ENCODE data around the gene ATP5F1C.
A peak's percentile ranks its signal among the peaks of the same experiment; 100 is the strongest.
"Not testable (repeated sequence)": the region's sequence is repeated elsewhere in the genome, so short reads cannot be mapped to it uniquely, and the experiment has no call there.

ATP5F1C gene

DNA sequence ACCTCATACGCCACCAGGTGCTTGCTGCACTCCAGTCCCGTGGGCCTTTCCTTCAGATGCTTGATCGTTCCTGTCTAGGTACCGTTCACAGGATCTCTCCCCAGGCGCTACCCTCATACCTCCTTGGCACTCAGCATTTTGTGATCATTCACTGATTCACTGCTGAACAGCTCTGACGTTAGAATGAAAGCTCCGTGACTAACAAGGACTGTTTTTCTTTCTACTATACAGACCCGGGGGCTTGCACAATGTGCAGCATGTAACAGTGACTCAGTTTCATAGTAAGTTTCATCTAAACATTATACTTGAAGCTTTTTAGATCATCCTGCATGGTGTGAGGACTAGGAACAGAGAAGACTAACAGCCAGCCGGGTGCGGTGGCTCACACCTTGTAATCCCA, 20.8 kb upstream of the ATP5F1C start:
- Histone ChIP-seq H3K9me3 (ENCODE audit: control insufficient read depth, low read length) (no peaks in the 10 kb centered on the region), H3K4me1 (ENCODE audit: control insufficient read depth, insufficient read depth, low read length, poor library complexity, severe bottlenecking) (no peaks in the 10 kb centered on the region), H3K36me3 (ENCODE audit: control insufficient read depth, insufficient read depth, low read length) (peaks cover 81% of the 10 kb centered on the region), H3K27ac (ENCODE audit: low read depth, low read length, severe bottlenecking) (no peak overlapping the region), H3K4me3 (ENCODE audit: extremely low read depth, insufficient read depth, low read length, poor library complexity, severe bottlenecking) (no peak overlapping the region)
- 94 to 96% methylated on average over 9 to 10 of the region's 10 CpGs for WGBS, 2 experiments (ENCODE audit: insufficient coverage in 2 of 2)

DNA sequence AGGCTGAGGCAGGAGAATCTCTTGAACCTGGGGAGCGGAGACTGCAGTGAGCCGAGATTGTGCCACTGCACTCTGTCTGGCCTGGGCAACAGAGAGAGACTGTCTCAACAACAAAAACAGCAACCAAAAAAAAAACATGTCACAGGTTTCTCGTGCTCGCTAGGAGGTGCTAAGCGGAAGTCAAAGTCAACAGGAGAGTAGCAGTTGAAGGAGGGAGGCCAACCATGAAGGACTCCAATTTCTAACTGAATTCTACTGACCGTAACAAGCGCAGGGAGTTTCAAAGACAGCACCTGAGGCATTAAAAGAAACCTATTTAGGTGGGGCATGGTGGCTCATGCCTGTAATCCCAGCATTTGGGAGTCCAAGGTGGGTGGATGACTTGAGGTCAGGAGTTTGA, 19.6 kb upstream of the ATP5F1C start:
- Histone ChIP-seq H3K4me1 (ENCODE audit: control insufficient read depth, insufficient read depth, low read length, poor library complexity, severe bottlenecking) (no peaks in the 10 kb centered on the region), H3K27ac (ENCODE audit: low read depth, low read length, severe bottlenecking) (no peak overlapping the region), H3K9me3 (ENCODE audit: control insufficient read depth, low read length) (no peaks in the 10 kb centered on the region), H3K4me3 (ENCODE audit: extremely low read depth, insufficient read depth, low read length, poor library complexity, severe bottlenecking) (no peak overlapping the region), H3K36me3 (ENCODE audit: control insufficient read depth, insufficient read depth, low read length) (peaks cover 80% of the 10 kb centered on the region)
- 97 to 98% methylated on average over 6 to 7 of the region's 7 CpGs for WGBS, 2 experiments (ENCODE audit: insufficient coverage in 2 of 2)

DNA sequence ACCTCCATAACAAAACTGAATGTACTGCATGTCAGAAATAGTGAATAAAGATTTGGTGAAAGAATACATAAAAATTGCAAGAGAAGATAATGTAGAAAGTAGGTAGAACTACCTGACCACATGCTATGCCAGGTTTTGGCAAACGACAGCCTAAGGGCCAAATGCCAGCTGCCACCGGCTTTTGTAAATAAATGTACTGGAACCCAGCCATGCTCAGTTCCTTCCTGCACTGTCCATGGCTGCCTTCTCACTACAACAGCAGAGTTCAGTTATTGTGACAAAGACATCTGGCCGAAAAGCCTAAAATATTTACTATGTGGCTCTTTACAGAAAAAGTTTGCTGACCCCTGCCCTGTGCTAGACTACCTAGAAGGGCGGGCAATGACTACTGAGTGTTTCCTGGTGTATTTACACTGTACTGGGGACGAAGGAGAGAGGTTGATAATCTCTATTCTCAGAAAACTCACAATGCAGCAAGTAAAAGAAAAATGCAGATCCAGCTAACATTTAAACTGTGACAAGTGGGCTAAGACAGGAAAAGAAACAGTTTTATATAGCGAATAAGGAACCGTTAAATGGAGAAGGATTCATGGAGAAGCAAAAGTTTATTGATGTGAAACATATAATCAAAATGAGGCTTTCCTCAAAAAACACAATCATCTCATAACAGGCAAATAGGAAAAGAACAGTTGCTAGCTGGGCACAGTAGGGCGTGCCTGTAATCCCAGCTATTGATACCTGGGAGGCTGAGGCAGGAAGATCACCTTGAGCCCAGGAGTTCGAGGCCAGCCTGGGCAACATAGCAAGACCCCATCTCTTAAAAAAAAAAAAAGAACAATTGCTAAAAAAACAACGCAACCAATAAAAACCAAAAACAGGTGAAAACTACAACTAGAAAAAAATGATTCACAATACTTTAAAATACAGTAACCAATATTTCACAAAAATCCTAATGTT, 13.9 kb upstream of the ATP5F1C start:
- no peak overlapping the region for H3K27ac ChIP-seq (ENCODE audit: low read depth, low read length, severe bottlenecking)
- H3K4me3 ChIP-seq (ENCODE audit: extremely low read depth, insufficient read depth, low read length, poor library complexity, severe bottlenecking): no peak overlapping the region
- WGBS, 2 experiments (ENCODE audit: insufficient coverage in 2 of 2): 98% methylated on average over 5 to 6 of the region's 10 CpGs
- peaks cover 86% of the 10 kb centered on the region for H3K36me3 ChIP-seq (ENCODE audit: control insufficient read depth, insufficient read depth, low read length)
- no peaks in the 10 kb centered on the region for H3K9me3 ChIP-seq (ENCODE audit: control insufficient read depth, low read length)
- H3K4me1 ChIP-seq (ENCODE audit: control insufficient read depth, insufficient read depth, low read length, poor library complexity, severe bottlenecking): no peaks in the 10 kb centered on the region

DNA sequence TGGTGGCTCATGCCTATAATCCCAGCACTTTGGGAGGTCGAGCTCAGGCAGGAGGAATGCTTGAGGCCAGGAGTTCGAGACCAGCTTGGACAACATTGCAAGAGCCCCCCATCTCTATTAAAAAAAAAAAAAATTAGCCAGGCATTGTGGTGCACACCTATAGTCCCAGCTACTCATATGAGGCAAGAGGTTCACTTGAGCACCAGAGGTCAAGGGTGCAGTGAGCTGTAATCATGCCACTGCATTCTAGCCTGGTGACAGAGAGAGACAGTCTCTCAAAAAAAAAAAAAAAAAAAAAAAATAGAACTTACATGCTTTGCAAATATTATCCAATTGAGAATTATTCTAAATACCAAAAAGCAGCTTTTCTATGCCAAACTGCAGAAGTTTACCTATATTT, 11.2 kb upstream of the ATP5F1C start:
- peaks cover 89% of the 10 kb centered on the region for H3K36me3 ChIP-seq (ENCODE audit: control insufficient read depth, insufficient read depth, low read length)
- no peaks in the 10 kb centered on the region for H3K9me3 ChIP-seq (ENCODE audit: control insufficient read depth, low read length)
- no peaks in the 10 kb centered on the region for H3K4me1 ChIP-seq (ENCODE audit: control insufficient read depth, insufficient read depth, low read length, poor library complexity, severe bottlenecking)
- H3K4me3 ChIP-seq (ENCODE audit: extremely low read depth, insufficient read depth, low read length, poor library complexity, severe bottlenecking): no peak overlapping the region
- no peak overlapping the region for H3K27ac ChIP-seq (ENCODE audit: low read depth, low read length, severe bottlenecking)
- WGBS, 2 experiments (ENCODE audit: insufficient coverage in 2 of 2): no CpG with 5 or more reads among the region's 2 CpGs

DNA sequence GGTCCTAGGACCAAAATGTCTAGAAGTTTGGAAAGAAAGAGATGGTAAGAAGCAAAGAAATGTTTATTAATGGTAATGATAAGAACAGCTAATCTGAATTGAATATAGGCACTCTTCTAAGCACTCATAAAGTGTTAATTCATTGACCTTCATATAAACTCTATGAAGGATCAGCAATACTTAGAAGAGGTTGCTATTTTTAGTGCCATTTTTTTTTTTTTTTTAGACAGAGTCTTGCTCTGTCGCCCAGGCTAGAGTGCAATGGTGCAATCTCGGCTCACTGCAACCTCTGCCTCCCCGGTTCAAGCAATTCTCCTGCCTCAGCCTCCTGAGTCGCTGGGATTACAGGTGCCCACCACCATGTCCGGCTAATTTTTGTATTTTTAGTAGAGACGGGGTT, 5.8 kb upstream of the ATP5F1C start:
- peaks cover 72% of the 10 kb centered on the region for H3K36me3 ChIP-seq (ENCODE audit: control insufficient read depth, insufficient read depth, low read length)
- not testable (repeated sequence) for H3K27ac ChIP-seq (ENCODE audit: low read depth, low read length, severe bottlenecking); H3K9me3 ChIP-seq (ENCODE audit: control insufficient read depth, low read length); H3K4me3 ChIP-seq (ENCODE audit: extremely low read depth, insufficient read depth, low read length, poor library complexity, severe bottlenecking); H3K4me1 ChIP-seq (ENCODE audit: control insufficient read depth, insufficient read depth, low read length, poor library complexity, severe bottlenecking)
- WGBS, 2 experiments (ENCODE audit: insufficient coverage in 2 of 2): 88 to 98% methylated on average over 5 of the region's 6 CpGs

DNA sequence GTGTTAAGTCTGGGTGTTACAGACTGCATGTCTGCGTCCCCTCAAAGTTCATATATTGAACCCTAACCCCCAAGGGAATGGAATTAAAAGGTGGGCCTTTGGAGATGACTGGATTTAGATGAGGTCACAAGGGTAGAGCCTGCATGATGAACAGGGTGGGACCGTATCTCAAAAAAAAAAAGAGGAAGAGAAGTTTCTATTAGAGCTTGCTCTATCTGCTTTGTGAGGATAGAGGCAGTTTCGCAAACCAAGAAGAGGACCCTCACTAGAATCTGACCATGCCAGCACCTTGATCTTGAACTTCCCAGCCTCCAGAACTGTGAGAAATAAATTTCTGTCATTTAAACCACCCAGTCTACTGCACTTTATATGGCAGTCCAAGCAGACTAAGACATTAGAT, 1.5 kb upstream of the ATP5F1C start:
- Histone ChIP-seq H3K4me1 (ENCODE audit: control insufficient read depth, insufficient read depth, low read length, poor library complexity, severe bottlenecking) (peaks cover 9% of the 10 kb centered on the region), H3K36me3 (ENCODE audit: control insufficient read depth, insufficient read depth, low read length) (peaks cover 40% of the 10 kb centered on the region), H3K27ac (ENCODE audit: low read depth, low read length, severe bottlenecking) (no peak overlapping the region), H3K4me3 (ENCODE audit: extremely low read depth, insufficient read depth, low read length, poor library complexity, severe bottlenecking) (peak overlapping the region; percentile 98), H3K9me3 (ENCODE audit: control insufficient read depth, low read length) (no peaks in the 10 kb centered on the region)
- 94 to 100% methylated on average over 2 of the region's 3 CpGs for WGBS, 2 experiments (ENCODE audit: insufficient coverage in 2 of 2)

DNA sequence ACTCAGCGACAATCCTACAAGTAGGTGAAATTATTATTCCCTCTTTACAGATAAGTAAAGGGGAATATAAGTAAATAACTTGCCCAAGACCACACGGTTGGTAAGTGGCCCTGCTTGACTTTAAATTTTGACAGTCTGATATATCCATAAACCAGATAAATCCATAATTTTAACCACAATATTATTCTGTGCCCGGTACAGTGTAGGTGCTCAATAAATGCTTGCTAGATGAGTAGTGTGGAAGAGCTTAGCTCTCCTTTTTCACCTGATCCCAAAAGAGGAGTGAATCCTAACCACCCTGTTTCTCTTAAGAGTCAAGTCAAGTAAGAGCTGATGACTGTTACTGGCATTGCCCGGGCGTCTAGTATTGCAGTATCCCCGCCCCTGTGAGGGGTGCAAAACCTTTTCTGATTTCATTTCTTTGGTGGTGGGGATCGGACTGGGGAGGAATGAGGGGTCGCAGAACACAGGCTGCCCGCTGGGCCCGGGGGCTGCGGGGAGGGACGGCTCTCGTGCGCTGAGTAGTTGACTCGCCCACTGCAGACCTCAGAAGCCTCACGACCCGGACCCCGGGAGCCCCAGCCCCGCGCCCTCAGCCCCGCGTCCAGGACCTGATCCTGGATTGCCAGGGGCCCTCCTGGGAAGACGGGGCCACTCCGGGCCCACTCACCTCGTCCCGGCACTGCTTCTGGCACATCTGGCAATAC, 674 bp upstream of the ATP5F1C start:
- H3K27ac ChIP-seq (ENCODE audit: low read depth, low read length, severe bottlenecking): peak overlapping the region; percentile 70
- 1% methylated on average over 18 to 22 of the region's 26 CpGs for WGBS, 2 experiments (ENCODE audit: insufficient coverage in 2 of 2)
- H3K9me3 ChIP-seq (ENCODE audit: control insufficient read depth, low read length): no peaks in the 10 kb centered on the region
- peaks cover 40% of the 10 kb centered on the region for H3K36me3 ChIP-seq (ENCODE audit: control insufficient read depth, insufficient read depth, low read length)
- H3K4me3 ChIP-seq (ENCODE audit: extremely low read depth, insufficient read depth, low read length, poor library complexity, severe bottlenecking): peak overlapping the region; percentile 98
- peaks cover 9% of the 10 kb centered on the region for H3K4me1 ChIP-seq (ENCODE audit: control insufficient read depth, insufficient read depth, low read length, poor library complexity, severe bottlenecking)

DNA sequence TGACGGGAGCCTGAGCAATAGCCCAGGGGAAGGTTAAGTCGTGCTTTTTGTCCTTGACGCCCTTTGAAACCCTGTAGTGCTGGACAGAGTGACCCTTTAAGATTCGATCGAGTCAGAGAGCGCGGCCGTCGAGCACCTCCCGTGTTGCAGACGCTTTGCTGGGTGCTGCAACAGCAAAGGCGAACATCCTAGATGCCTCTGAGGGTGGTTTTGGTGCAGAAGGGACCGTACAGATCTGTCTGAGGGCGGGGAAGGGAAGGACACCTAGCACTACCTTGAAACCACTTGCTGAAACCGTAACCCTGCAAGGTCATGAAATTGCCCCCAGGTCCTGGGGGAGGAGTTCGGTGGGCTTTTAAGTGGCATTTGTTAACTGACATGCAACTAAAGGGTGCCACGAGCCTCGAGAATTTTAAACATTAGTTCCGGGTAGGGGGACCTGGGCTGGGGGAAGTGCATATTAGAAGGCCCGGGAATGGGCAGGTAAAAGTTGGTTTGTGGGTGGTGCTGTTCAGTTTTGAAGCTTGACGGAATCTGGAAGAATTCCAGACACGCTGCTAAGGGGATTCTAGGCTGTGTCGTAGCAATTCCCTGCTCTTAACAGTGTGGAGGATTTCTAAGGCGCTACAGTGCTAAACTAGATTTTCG, 786 bp downstream of the ATP5F1C start:
- H3K4me1 ChIP-seq (ENCODE audit: control insufficient read depth, insufficient read depth, low read length, poor library complexity, severe bottlenecking): peaks cover 12% of the 10 kb centered on the region
- peak overlapping the region; percentile 98 for H3K4me3 ChIP-seq (ENCODE audit: extremely low read depth, insufficient read depth, low read length, poor library complexity, severe bottlenecking)
- WGBS, 2 experiments (ENCODE audit: insufficient coverage in 2 of 2): 4% methylated on average over 17 of the region's 25 CpGs
- H3K27ac ChIP-seq (ENCODE audit: low read depth, low read length, severe bottlenecking): peak overlapping the region; percentile 67
- peaks cover 40% of the 10 kb centered on the region for H3K36me3 ChIP-seq (ENCODE audit: control insufficient read depth, insufficient read depth, low read length)
- no peaks in the 10 kb centered on the region for H3K9me3 ChIP-seq (ENCODE audit: control insufficient read depth, low read length)

DNA sequence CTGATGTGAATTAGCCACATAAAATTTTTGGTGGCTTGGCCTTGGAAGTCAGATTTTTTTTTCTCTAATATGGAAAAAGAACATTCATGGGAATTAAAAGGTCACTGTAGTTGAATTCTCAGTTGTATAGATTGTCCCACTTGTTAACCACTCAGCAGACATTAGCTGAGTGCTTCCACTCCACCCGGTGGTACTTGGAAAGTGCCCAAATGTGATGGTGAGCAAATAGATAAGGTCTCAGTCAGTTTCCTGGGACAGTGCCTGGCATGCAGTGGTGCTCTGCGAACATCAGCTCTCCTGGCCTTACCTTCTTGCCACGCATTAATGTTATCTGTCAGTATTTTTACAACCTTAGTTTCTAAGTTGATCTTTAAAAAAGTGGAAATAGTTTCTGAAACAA, 1.4 kb downstream of the ATP5F1C start:
- Histone ChIP-seq H3K4me1 (ENCODE audit: control insufficient read depth, insufficient read depth, low read length, poor library complexity, severe bottlenecking) (peaks cover 10% of the 10 kb centered on the region), H3K9me3 (ENCODE audit: control insufficient read depth, low read length) (no peaks in the 10 kb centered on the region), H3K27ac (ENCODE audit: low read depth, low read length, severe bottlenecking) (no peak overlapping the region), H3K4me3 (ENCODE audit: extremely low read depth, insufficient read depth, low read length, poor library complexity, severe bottlenecking) (peak overlapping the region; percentile 98), H3K36me3 (ENCODE audit: control insufficient read depth, insufficient read depth, low read length) (peaks cover 35% of the 10 kb centered on the region)
- WGBS, 2 experiments (ENCODE audit: insufficient coverage in 2 of 2): 38 to 70% methylated on average over 1 to 2 of the region's 3 CpGs

DNA sequence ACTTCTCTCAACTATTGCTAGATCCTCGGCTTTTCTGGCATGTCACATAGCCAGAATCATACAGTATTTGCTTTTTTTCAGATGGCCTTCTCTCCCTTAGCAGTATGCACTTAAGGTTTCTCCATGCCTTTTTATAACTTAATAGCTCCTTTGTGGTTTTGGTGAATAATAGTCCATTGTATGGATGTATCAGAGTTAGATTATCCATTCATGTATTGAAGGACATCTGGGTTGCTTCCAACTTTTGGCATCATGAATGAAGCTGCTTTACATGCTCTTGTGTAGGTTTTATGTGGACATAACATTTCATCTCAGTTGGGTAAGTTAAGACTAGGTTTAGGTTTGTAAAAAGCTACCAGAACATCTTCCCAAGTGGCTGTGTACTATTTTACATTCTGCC, 4.6 kb downstream of the ATP5F1C start:
- 77 to 100% methylated on average over 1 of the region's 1 CpG for WGBS, 2 experiments (ENCODE audit: insufficient coverage in 2 of 2)
- no peaks in the 10 kb centered on the region for H3K9me3 ChIP-seq (ENCODE audit: control insufficient read depth, low read length)

More for the DNA sequence above, 4.6 kb downstream of the ATP5F1C start:
- Histone ChIP-seq H3K36me3 (ENCODE audit: control insufficient read depth, insufficient read depth, low read length) (peaks cover 37% of the 10 kb centered on the region), H3K27ac (ENCODE audit: low read depth, low read length, severe bottlenecking) (no peak overlapping the region), H3K4me1 (ENCODE audit: control insufficient read depth, insufficient read depth, low read length, poor library complexity, severe bottlenecking) (peaks cover 23% of the 10 kb centered on the region), H3K4me3 (ENCODE audit: extremely low read depth, insufficient read depth, low read length, poor library complexity, severe bottlenecking) (no peak overlapping the region)
